GM18519 (cell line): Measurements from ENCODE around the gene MLKL.
"Not testable (repeated sequence)": the region's sequence is repeated elsewhere in the genome, so short reads cannot be mapped to it uniquely, and the experiment has no call there.

Experiments
- ATAC-seq: cut with Tn5 transposase; IDR thresholded peaks from one replicate; pipeline ENCODE4 v1.9.1; 2021; ENCODE audit warnings: mild to moderate bottlenecking, moderate library complexity; ENCODE audit not compliant: unreplicated experiment, low FRiP score

MLKL gene

DNA sequence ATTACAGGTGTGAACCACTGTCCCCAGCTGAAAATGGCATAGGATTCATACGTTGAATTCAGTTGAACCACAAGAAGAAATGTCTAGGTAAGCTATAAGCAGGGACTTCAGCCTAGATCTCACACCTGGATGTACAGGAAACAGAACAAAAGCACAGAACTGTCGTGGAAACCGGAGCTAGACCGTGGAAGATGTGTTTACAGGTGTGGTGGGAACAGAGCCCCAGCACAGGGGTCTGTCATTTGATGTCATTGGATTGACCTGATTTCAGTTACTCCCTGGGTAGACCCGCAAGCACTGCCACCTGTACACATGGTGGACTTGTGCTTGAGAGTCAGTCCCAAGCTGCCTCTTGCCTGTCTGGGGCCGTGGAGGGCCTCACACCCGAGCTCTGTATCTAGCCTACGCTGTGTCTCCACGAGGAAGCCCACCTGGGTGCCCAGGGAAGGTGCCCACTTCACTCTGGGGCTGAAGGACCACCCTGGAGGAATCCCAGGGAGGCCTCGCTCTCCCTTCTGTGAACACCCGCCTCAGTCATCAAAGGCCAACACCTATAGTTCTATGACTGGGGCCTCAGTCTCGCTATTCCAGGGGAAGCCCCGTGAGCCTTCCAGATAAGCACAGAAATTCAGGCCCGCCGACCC lies 32.2 kb upstream of the MLKL start:
- ATAC-seq: no peak

DNA sequence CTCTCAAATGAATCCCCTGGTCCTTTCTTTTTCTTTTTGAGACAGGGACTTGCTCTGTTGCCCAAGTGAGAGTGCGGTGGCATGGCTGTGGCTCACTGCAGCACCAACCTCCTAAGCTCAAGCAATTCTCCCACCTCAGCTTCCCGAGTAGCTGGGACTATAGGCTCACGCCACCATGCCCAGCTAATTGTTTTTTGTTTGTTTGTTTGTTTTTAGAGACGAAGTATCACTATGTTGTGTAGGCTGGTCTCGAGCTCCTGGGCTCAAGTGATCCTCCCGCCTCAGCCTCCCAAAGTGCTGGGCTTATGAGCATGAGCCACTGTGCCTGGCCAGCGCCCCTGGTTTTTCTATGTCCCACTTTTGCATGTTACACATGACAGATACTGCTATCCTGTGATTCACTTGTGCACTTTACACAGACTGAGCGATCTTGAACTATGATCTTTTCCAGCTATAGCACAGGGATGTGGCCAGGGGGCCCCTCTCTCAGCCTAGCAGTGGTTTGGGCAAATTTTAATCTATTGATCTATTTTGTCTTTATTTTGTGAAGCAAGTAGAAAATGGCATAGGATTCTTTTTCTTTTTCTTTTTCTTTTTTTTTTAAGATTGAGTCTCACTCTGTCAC lies 31.3 kb upstream of the MLKL start:
- no peak for ATAC-seq

- no peak for ATAC-seq
Observed at GRCh38 chr16:74729783-74730683, 29.4 kb upstream of the MLKL start.

DNA sequence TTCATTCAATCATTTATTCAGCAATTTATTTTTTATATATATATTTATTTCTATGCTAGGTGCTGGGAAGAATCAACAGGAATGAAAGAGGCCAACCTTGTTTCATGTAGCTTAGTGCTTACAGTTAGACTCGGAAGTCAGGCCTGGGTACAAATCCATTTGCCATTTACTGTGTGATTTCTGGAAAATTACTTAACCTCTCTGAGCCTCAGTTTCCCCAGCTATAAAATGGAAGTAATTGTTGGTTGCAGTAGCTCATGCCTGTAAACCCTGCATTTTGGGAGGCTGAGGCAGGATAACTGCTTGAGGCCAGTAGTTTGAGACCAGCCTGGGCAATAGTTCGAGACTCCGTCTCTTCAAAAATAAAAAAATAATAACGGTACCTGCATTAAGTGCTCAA lies 27.2 kb upstream of the MLKL start:
- no peak for ATAC-seq

GRCh38 chr16:74726716-74727115 lies 26.1 kb upstream of the MLKL start:
- ATAC-seq: no peak

DNA sequence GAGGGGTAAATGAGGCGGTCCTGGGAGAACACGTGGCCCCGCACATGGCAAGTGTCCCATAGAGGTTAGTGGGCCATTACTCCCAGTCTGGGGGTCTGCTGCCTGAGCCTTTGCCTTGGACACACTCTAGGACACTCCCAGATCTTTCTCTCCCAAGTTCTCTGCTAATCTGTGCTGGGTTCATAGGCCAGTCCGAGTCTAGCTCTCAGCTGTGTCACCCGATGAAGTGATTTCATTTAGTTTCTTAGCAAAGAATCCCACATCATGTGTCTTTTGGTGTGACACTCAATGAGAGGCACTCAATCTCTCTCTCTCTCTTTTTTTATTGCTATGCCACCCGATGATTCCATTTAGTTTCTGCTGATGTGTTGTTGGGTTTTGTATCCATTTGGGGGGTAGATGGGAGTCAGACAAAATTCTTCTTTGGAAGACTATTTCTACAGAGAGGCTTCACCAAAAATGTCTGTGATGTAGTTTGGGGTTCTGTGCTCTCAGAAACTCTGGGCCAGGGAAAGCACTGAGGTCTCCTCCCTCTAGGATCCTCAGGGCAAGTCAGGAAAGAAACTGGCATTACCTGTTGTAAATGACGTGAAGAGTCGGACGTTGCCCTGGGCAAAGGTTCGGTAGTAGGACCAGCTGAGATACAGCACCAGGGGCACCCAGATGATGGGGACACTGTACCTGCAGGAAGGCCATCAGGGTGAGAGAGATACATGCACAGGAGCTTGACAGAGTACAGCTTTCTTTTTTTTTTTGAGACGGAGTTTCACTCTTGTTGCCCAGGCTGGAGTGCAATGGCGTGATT lies 25.2 kb upstream of the MLKL start:
- ATAC-seq: no peak

DNA sequence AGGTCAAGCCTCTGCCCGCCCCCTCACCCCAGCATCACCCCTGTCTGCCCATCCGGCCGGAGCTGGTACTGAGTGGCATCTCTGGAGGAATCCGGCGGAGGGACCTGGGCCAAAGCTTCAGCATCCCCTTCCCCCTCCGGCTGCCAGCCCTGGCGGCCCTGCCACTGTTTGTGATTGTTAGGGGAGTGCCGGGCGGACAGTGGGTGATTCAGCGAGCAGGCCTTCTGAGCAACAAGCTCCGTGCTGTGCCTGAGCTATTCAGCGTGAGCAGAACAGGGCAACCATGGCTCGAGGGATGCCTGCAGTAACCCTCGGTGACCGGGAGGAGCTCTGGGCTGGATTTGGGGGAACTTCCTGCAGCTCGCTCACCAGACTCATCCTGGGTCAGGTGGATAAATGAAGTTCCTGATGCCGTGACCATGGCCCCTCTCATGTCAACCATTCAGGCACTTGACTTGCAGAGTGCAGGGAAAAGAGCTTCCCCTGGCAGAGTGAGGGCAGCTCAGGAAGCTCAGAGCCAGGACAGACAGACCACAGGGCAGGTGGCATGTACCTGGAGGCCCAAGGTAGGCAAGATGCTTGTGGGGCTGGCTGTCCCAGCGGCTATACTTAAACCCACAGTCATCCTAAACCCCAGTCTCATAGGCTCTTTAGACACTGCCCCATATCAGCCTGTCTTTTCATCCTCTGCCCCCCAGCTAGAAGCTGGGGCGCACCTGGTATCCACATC lies 24.3 kb upstream of the MLKL start:
- no peak for ATAC-seq

- ATAC-seq: no peak
Observed at GRCh38 chr16:74723256-74723655, 22.6 kb upstream of the MLKL start.

GRCh38 chr16:74722156-74722555 lies 21.5 kb upstream of the MLKL start:
- not testable (repeated sequence) for ATAC-seq

GRCh38 chr16:74721716-74722115 lies 21.1 kb upstream of the MLKL start:
- ATAC-seq: no peak

GRCh38 chr16:74720579-74720978 lies 19.9 kb upstream of the MLKL start:
- ATAC-seq: no peak

- no peak for ATAC-seq
Observed at GRCh38 chr16:74718741-74719610, 18.3 kb upstream of the MLKL start.

DNA sequence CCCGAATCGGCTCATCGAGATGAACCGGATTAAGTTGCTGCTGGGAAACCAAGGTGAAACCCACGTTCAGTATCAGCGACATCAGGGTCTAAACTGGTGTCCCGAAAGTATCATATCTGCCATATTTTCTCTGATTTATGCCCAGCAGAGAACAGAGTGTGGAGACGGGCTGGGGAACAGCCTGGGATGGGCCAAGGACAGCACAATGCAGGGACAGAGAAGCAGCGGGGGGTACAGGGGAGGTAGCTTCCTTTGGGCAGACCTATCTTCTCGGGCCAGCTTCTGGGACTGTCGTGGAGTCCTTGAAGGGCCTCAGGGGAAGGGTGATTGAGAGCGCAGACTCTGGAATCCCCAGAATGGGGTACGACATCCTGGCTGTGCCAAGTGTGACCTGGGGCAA lies 17.5 kb upstream of the MLKL start:
- ATAC-seq: no peak

DNA sequence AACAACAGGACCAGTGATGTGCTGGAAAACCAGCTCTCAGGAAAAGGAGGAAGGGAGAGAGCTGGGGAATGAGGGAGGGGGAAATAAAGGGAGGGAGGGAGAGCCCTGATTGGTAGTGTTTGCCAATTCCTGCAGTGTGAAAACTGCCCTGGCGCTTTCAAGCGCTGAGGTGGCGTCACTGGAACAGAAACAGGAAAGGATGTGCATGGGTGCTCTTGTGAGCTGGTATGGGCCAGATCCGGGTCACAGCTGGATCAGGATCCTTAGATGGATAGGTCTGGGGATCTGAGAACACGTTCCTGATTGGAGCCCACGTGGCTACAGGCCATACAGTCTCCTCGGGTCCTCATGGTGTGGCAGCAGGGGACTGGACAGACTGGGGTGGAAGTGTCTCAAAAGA lies 16.7 kb upstream of the MLKL start:
- ATAC-seq: no peak

- ATAC-seq: no peak
Observed at GRCh38 chr16:74716355-74716754, 15.7 kb upstream of the MLKL start.

DNA sequence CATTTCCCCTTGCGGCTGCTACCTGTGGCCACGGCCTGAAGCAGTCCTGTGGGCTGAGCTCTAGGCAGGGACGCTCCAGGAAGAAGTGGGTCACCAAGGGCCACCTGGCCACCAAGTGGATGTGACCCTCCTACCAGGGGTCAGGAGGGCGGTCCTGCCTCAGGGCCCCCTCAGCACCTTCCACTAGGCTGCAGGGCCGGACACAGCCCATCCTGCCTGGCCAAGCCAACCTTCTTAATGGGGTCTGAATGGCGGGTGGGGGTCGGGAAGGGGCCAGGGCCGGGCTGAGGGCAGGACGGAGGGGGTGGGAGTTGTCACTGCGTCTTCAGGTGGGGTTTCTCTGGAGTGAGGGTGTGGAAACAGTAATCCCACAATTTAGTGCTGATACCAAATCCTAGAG lies 13.2 kb upstream of the MLKL start:
- no peak for ATAC-seq

GRCh38 chr16:74713325-74713724 lies 12.7 kb upstream of the MLKL start:
- ATAC-seq: no peak

DNA sequence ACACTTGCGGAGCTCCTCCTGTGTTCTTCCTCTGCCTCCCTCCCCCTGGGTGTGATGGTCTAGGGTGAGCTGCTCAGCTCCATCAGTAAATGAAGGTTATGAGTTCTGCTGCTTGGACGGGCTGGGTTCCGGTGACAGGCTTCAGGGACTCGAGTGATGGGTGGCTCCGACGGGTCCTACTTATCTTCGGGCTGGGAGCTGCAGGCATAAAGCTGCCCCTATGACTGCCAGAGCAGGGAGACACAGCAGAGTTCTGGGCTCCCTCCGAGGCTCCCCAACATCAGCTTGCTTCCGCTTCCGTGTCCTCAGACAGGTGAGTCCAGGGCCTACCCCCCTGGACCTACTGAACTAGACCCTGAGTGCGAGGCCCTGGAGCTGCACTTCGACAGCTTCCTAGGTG lies 11.3 kb upstream of the MLKL start:
- ATAC-seq: no peak

GRCh38 chr16:74710401-74710800 lies 9.7 kb upstream of the MLKL start:
- no peak for ATAC-seq
